Liver (tissue), 3 donors: ENCODE measurements around the gene TMTC2.

Experiments used
- EGR1 ChIP-seq, 2 donors: IDR thresholded peaks; 2 replicates each; pipeline ENCODE4 v1.6.1; 2016 to 2018; ENCODE audit warnings: antibody characterized with exemption in 2 of 2, low read depth in 2 of 2
- FOXA1 ChIP-seq: IDR thresholded peaks from 2 replicates; pipeline ENCODE4 v1.6.1; 2016; ENCODE audit warnings: antibody characterized with exemption
- FOXA2 ChIP-seq: IDR thresholded peaks from 2 replicates; pipeline ENCODE4 v1.6.1; 2016; ENCODE audit warnings: antibody characterized with exemption
- GABPA ChIP-seq, 2 donors: IDR thresholded peaks in 1 of 2; conservative IDR thresholded peaks in 1 of 2; 2 replicates each; pipeline ENCODE4 v1.6.1; 2016; ENCODE audit warnings: antibody characterized with exemption in 2 of 2, mild to moderate bottlenecking in 1 of 2, moderate library complexity in 1 of 2
- JUND ChIP-seq, 2 donors: IDR thresholded peaks; 2 replicates each; pipeline ENCODE4 v1.6.1; 2016; ENCODE audit warnings: antibody characterized with exemption in 2 of 2
- MAX ChIP-seq: IDR thresholded peaks from 2 replicates; pipeline ENCODE4 v1.6.1; 2016; ENCODE audit warnings: antibody characterized with exemption
- RAD21 ChIP-seq, 2 donors: IDR thresholded peaks; 2 replicates each; pipeline ENCODE4 v1.6.1; 2016; ENCODE audit warnings: antibody characterized with exemption in 2 of 2, mild to moderate bottlenecking in 2 of 2
- REST ChIP-seq: IDR thresholded peaks from 2 replicates; pipeline ENCODE4 v1.6.1; 2016; ENCODE audit warnings: antibody characterized with exemption, mild to moderate bottlenecking
- SP1 ChIP-seq: IDR thresholded peaks from 2 replicates; pipeline ENCODE4 v1.6.1; 2018; ENCODE audit warnings: antibody characterized with exemption, mild to moderate bottlenecking
- TAF1 ChIP-seq: conservative IDR thresholded peaks from 2 replicates; pipeline ENCODE4 v1.6.1; 2016; ENCODE audit warnings: antibody characterized with exemption, mild to moderate bottlenecking
- YY1 ChIP-seq: IDR thresholded peaks from 2 replicates; pipeline ENCODE4 v1.6.1; 2016; ENCODE audit warnings: antibody characterized with exemption, mild to moderate bottlenecking
- TF ChIP-seq, protein P1 (sequence below): IDR thresholded peaks from 2 replicates; pipeline ENCODE4 v1.6.1; 2016; ENCODE audit warnings: antibody characterized with exemption
- TF ChIP-seq, protein P2 (sequence below): fragments of 150-350 bp; IDR thresholded peaks from 2 replicates; pipeline ENCODE4 v1.5.1; 2017; ENCODE audit warnings: improper control_type of control experiment, low read depth, low read length; ENCODE audit not compliant: missing input control
- donor health status: healthy.
- donor health status: healthy.

- no peak for TF ChIP-seq TAF1
- TF ChIP-seq, protein P1, sequence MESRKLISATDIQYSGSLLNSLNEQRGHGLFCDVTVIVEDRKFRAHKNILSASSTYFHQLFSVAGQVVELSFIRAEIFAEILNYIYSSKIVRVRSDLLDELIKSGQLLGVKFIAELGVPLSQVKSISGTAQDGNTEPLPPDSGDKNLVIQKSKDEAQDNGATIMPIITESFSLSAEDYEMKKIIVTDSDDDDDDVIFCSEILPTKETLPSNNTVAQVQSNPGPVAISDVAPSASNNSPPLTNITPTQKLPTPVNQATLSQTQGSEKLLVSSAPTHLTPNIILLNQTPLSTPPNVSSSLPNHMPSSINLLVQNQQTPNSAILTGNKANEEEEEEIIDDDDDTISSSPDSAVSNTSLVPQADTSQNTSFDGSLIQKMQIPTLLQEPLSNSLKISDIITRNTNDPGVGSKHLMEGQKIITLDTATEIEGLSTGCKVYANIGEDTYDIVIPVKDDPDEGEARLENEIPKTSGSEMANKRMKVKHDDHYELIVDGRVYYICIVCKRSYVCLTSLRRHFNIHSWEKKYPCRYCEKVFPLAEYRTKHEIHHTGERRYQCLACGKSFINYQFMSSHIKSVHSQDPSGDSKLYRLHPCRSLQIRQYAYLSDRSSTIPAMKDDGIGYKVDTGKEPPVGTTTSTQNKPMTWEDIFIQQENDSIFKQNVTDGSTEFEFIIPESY: no peak
- no peak for TF ChIP-seq RAD21 (IDR thresholded peaks at IDR 0.05)
- TF ChIP-seq, protein P2, sequence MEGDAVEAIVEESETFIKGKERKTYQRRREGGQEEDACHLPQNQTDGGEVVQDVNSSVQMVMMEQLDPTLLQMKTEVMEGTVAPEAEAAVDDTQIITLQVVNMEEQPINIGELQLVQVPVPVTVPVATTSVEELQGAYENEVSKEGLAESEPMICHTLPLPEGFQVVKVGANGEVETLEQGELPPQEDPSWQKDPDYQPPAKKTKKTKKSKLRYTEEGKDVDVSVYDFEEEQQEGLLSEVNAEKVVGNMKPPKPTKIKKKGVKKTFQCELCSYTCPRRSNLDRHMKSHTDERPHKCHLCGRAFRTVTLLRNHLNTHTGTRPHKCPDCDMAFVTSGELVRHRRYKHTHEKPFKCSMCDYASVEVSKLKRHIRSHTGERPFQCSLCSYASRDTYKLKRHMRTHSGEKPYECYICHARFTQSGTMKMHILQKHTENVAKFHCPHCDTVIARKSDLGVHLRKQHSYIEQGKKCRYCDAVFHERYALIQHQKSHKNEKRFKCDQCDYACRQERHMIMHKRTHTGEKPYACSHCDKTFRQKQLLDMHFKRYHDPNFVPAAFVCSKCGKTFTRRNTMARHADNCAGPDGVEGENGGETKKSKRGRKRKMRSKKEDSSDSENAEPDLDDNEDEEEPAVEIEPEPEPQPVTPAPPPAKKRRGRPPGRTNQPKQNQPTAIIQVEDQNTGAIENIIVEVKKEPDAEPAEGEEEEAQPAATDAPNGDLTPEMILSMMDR: no peak
- no peak for TF ChIP-seq YY1
- TF ChIP-seq SP1: no peak
- TF ChIP-seq REST: no peak
- no peak for TF ChIP-seq JUND (IDR thresholded peaks at IDR 0.05)
- TF ChIP-seq FOXA1: no peak
- TF ChIP-seq MAX: no peak
- TF ChIP-seq FOXA2: no peak
- TF ChIP-seq GABPA (IDR thresholded peaks at IDR 0.05 in 1 of 2, conservative IDR thresholded peaks at IDR 0.05 in 1 of 2): no peak
- no peak for TF ChIP-seq EGR1 (IDR thresholded peaks at IDR 0.05; ENCODE audit: low read depth in 2 of 2)
Observed at GRCh38 chr12:82801951-82802610, 115.4 kb downstream of the TMTC2 start.
